Measurements from ENCODE around the gene LIMS4.
"Not testable (repeated sequence)": the region's sequence is repeated elsewhere in the genome, so short reads cannot be mapped to it uniquely, and the experiment has no call there.

LIMS4 gene

DNA sequence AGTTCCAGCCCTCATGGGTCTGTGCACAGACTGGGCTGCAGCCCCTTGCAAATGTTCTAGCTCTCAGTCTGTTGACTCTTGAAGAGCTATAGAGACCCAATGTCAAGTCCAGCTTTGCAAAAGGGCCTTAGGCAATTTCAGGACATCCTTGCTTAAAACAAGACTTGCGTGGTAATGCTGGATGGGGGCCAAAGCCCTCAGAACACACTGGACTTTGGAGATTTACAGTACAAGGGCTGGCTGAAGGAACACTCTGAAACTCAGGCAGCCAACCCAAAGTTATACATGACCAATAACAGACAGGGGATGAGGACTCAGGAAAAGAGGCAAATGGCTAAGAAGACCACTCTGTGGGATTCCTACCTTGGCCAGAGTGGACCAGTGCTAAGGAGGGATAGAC, 68.4 kb downstream of the LIMS4 start:
- POLR2A ChIA-PET (ENCODE audit: low non-redundant PET); CTCF ChIA-PET; H3K27ac ChIP-seq; DNase-seq (ENCODE audit: low spot score): not testable (repeated sequence)

DNA sequence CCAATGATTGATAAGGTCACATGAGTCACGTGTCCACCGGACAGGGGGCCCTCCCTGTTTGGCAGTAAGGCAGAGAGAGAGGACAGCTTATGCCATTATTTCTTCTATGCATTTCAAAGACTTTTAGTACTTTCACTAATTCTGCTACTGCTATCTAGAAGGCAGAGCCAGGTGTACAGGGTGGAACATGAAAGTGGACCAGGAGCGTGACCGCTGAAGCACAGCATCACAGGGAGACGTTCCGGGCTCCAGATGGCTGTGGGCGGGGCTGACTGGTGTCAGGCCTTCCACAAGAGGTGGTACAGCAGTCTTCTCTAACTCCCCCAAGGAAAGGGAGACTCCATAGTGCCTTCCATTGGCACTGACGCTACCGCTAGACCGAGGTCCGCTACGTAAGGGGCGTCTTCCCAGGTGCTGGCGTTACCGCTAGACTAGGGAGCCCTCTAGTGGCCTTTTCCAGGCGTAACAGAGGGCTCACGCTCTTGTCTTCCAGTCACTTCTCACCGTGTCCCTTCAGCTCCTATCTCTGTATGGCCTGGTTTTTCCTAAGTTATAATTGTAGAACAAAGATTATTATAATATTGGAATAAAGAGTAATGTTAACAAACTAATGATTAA, 71.5 kb downstream of the LIMS4 start:
- POLR2A ChIA-PET (ENCODE audit: low non-redundant PET); H3K27ac ChIP-seq; CTCF ChIA-PET; DNase-seq (ENCODE audit: low spot score): not testable (repeated sequence)

DNA sequence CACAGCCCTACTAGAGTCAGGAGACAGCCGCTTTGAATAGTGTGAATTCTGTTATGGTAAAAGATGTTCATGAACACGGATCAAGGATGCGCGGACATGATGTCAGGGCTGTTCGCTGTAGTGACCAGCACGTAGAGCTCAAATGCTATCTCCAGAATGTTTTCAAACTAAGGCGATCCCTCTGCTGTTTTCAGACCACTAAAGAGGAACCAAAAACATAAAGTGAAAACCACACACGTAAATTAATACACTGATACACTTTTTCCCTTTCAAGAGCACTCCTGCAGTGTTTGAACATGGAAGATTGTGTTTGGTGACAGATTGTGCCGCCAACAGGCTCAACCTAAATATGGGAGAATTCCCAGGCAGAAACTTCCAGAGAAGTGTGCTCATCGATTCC, 73.2 kb downstream of the LIMS4 start:
- CTCF ChIA-PET; DNase-seq (ENCODE audit: low spot score); H3K27ac ChIP-seq; POLR2A ChIA-PET (ENCODE audit: low non-redundant PET): not testable (repeated sequence)

DNA sequence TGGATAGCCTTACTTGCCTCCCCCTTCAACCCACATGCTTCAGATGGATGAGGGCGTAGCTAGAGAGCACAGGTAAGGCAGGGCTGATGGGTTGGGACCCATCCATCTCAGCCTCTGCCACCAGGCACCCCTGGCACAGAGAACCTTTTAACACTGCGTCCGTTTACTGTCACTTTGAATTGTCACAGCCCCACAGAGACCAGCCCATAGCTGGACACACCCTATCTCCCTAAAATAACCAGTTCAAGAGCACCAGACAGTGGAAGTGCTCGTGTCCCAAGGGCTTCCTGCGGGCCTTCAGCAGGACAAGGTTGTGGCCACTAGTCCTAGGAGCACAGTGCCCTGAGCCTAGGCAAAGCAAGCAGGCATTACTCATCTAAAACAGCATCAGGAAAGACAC, 76.6 kb downstream of the LIMS4 start:
- POLR2A ChIA-PET (ENCODE audit: low non-redundant PET); CTCF ChIA-PET: not testable (repeated sequence)

More for the DNA sequence above, 76.6 kb downstream of the LIMS4 start:
- DNase-seq (ENCODE audit: low spot score); H3K27ac ChIP-seq: not testable (repeated sequence)

Measured in RWPE1 (cell line).